Measurements from ENCODE around the gene MUC5B.

MUC5B gene

DNA sequence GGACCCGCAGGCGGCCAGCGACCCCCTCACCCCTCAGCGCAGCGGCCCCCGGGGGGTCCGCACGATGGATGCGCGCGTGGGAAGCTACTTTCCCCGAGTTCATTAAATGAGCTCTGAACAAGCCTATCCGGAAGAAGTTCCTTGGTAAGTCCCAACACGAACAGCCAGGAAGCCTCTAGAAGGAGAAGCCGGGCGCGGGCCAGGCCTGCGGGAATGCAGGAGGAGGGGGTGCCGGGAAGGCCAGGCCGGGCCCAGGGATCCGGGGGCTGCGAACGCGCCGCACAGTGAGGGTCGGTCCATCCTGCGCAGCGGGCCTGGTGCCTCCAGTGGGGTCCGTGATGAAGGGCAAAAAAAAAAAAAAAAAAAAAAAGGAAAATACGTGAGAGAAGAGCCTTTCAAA lies 49.7 kb downstream of the MUC5B start:
- no peak for DNase-seq

- DNase-seq: no peak
Measured at GRCh38 chr11:1274501-1274900, 51.6 kb downstream of the MUC5B start.

DNA sequence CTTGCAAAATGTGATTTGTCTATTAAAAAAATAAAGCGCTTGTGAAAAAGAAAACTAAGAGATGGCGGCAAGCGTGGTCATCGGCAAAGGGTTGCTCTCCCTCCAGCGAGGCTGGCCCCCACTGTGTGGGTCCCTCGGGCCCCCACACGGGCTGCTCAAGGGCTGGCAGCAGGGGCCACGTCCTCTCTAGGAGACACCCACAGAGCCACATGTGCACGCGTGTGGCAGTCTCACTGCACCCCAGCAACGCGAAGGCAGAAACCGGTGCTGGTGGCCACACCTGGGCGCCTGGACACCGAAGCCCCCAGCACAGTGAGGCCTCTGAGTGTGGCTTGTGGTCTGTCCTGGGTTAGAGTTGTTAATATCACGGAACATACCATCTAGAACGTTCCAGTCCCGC lies 52.2 kb downstream of the MUC5B start:
- DNase-seq: no peak

DNA sequence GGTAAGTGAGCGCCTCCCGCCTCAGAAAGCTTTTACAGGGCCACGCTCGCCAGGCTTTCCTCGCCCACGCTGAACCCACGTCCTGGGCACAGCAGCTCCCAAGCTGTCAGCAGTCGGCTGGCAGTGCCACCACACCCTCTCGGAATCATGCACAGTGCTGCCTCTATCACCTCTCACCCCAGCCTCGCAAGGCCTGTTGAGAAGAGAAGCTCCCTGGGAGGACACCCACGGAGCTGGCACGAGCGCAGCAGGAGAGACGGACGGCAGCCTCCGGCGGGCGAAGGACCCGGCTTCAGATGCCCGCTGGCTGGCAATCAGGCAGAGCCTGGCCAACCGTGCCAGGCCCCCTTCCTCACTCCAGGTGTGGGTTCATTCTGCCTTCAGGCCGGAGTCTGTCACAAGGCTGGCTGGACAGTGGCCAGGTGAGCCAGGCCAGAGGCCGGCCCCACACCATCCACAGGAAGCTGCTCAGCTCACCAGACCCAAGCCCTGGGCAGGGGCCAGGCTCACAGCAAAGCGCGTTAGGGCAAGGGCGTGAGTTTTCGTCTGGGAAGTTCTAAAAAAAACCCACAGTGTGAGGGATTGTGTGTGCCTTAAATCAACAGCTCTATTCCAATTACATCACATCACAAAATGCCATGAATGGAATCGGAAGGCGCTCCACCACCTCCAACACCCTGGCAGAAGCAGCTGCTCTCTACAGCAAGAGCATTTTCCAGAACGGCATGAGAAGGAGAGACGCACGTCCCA lies 53.4 kb downstream of the MUC5B start:
- DNase-seq: no peak

- no peak for DNase-seq
Measured at GRCh38 chr11:1276866-1277615, 54.2 kb downstream of the MUC5B start.

GRCh38 chr11:1277936-1278512 lies 55.2 kb downstream of the MUC5B start:
- DNase-seq: no peak

GRCh38 chr11:1278766-1279673 lies 56.2 kb downstream of the MUC5B start:
- DNase-seq: no peak

DNA sequence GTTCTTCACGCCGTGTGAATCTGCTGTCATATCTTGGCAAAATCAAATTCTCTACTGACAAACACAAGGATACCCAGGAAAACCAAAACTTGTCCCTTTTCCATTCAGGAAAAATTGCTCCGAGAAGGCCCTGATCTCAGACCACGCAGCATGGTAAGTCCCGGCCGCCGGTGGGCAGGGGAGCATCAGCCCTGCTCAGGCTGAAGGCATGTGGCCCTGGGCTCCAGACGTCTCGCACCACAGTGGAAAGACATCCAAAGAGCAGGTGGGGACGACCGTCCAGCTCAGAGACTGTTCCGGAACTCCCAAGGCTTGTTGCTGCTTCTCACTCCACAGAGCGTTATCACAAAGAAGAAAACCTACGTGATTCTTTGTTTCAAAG lies 56.8 kb downstream of the MUC5B start:
- DNase-seq: no peak

DNA sequence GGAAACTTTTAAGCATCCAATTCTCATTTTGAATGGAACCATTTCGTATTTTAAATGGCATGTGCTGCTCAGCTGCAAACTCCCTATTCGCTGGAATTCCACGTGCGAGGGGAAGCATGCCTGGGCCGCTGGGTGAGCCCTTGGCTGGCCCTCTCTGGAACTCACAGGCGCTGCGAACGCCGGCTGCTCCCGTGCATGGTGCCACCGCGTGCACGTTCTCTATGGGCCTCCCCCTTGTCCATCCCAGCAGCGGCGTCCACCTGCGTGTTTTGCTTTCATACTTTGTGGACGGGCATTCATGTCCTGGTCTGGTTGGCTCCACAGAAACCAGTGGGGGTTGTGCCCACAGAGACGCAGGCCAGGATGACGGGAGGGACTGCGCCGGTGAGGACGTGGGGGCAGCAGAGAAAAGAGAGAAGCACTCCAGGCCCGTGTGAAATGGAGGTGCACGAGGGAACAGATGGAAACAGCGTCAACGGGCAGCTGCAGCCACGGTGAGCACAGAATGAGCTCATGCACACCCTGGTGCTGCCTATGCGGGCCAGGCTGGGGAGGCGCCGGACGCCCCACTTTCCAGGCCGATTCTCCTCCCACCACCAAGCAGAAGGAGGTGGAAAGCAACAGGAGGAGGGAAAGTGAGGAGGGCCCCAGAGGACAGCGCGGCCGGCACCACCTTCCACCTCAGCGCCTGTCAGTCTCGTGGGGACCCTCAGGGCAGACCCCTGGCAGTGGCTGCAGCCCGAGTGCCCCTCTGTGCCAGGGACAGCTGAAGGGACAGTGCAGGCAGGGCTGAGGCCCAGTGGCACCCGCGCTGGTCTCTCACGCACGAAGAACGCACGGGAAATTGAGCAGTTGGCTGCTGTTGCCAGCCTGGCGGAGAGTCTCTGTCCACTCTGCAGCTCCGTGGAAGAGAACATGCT lies 57.5 kb downstream of the MUC5B start:
- DNase-seq: no peak

DNA sequence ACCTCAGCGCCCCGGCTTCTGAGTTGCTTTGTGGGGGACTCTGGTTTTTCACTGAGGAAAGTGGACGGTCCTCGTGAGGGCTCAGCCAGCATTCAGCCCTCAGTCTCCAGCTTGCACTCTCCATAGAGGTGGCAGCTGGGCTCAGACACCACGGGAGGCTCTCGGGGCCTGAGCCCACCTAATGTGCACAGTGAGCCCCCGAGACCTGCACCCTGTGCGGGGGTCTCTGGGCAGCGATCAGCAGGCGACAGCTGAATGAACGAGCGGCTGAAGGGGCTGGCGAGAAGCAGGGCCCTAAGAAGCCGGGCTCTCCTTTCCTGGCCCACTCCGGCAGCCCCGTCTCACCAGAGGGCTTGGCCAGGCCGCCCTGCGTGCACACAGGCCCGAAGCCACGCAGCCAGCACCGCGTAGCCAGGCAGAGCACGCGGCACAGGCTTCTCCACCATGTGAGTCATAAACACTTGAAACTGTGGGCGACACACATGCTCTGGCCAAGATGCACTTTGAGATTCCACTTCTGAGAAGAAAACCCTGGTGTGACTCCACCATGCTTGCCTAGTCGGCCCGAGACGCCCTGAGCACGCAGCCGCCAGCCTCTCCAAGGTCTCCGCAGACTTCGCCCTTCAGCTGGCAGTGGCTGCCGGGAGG lies 58.6 kb downstream of the MUC5B start:
- no peak for DNase-seq

DNA sequence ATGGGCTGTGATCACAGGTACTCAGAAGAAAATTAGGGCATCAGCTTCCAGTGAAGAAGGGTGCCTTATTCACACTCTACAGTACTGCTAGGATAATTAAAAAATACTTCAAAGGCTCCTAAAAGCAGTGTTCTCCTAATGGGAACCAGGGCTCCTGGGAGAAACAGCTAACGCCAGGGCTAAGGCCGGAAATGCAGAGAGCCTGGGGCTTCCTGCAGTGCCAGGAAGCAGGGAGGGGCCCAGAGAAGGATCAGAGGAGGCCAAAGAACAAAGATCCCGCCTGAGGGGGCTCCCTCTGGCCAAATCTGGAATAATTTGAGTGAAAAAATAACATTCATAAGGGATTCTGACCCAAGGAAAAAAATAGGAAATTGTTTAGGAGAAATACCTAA lies 59.1 kb downstream of the MUC5B start:
- DNase-seq: no peak

DNA sequence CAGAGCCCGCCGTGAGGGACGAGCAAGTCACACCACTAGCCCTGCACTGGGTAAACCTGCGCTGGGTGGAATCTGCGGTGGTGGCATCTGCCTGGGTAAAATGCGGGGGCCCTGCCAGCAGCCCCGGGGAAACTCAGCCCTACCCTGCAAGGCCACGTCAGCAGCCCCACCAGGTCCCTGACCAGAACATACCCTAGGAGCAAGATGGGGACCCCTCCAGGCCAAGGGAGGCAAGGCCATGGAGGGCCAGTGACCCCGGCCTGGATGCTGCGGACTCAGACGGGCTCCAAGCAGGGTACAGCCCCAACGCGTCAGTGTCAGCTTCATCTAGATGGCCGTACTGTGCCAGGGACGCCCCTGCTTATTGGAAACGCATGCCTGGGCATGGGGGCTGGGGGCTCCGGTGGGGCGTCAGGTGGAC lies 60.2 kb downstream of the MUC5B start:
- DNase-seq: no peak

- no peak for DNase-seq
Measured at GRCh38 chr11:1283906-1284305, 61.0 kb downstream of the MUC5B start.

DNA sequence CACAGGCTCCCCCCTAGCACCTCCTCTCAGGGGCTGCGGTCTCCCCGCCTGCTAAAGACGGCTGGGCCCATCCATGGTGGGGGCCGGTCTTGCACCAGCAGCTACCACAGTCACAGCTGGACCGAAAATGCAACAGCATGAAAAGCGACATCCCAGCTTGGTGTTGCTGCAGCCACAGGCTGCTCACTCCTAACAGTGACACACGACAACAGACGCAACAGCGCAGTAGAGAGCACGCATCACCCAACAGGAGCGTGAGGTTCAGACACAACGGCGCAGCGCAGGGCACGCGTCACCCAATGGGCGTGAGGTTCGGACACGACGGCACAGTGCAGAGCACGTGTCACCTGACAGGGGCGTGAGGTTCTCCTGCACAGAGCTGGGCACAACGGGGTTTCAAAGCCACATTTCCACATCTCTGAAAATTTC lies 62.5 kb downstream of the MUC5B start:
- no peak for DNase-seq

GRCh38 chr11:1285876-1286275 lies 63.0 kb downstream of the MUC5B start:
- DNase-seq: no peak

DNA sequence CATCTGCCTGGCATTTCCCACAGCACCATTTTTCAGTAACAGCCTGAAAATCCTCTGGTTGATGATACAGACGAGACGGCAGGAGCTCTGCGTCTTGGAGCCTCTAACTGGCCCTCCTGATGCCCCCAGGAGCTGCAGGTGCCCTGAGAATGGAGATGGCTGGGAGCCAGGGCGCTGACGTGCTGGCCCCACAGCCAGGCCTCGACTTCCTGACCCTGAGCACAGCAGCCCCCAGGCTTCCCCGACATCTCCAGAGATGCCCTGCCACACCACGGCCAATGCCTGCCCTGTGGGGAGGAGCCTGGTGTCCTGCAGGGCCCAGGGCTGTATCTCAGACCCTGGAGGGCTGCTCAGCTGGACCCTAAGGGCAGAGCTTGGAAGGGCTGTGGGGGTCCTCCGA lies 65.1 kb downstream of the MUC5B start:
- DNase-seq: no peak

DNA sequence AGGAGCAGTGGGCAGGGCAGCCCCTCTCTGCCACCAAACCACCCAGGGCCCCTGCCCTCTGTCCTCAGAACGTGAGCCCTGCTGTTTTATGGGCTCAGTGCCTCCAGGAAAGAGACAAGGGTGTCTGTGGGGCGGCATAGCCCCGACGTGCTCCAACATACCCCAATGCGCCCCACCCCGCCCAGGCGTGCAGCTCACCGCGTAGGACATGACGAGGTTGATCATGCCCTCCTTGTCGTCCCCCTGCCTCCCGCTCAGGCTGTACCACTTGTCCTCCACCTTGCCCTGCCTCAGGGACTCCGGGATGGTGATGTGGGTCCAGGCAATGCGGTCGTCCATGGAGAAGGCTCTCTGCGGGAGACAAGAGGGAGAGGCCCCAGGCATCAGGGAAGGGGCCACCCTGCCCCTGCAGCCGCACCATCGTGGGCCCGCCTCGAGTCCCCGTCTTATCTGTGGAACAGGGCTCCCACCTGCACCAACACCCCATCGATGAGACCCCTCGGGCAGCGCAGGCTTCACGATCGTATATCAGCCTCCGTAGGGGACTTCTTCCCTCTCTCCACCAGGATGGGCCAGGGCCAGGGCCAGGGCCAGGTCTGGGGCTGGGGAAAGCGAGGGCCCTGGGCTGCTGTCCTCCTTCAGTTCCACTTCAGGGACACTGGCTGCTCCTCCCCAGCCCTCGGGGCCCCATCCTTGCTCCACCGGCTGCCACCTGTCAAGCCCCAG lies 65.7 kb downstream of the MUC5B start:
- DNase-seq: no peak

DNA sequence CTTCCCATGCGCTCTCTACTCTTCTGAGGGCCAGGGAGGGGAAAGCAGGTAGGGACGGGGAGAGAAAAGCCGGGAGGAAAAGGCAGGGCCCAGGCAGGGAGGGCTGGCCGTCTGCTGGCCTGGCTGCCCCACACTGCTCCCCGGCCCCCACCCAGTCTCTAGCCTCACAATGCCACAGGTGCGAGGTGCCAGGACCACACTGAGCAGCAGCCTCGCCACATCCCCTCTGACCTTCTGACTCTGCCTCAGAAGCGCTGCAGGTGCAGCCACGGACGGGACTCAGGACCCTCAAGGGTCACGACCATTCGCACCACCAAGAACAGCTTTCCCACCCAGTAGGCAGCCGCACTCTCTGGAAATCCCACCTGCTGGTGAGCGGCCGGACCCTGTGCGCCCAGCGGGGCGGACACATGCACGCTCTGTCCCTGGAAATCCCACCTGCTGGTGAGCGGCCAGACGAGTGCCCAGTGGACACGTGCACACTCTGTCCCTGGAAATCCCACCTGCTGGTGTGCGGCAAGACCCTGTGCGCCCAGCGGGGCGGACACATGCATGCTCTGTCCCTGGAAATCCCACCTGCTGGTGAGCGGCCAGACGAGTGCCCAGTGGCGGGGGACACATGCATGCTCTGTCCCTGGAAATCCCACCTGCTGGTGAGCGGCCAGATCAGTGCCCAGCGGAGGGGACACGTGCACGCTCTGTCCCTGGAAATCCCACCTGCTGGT lies 66.5 kb downstream of the MUC5B start:
- no peak for DNase-seq

GRCh38 chr11:1290052-1291040 lies 67.5 kb downstream of the MUC5B start:
- no peak for DNase-seq
